Measurements from ENCODE around the gene OR10A7. TPM values are rescaled to one million over a fixed set of nuclear protein-coding genes. Genes with fewer than 3 reads are reported as not detected.
"Not testable (repeated sequence)": the region's sequence is repeated elsewhere in the genome, so short reads cannot be mapped to it uniquely, and the experiment has no call there.

Gene OR10A7
- not detected for polyA plus RNA-seq

- no peak within 1 kb of the TSS for H3K27ac ChIP-seq (ENCODE audit: low read depth, low read length)
- WGBS, 3 donors = 74 to 89% (median 78%) methylated on average over 2 of the region's 2 CpGs
Observed at GRCh38 chr12:55220725-55221124, at the start of gene OR10A7. Gene OR10A7, plus strand, starts transcription at chr12:55221025. Its CDS starts 0 bp downstream, at chr12:55221025.

- WGBS, 3 donors = 75 to 96% (median 91%) methylated on average over 2 of the region's 2 CpGs
Observed at GRCh38 chr12:55171445-55171844, 49.4 kb upstream of the OR10A7 start.

GRCh38 chr12:55171846-55172245, 49.0 kb upstream of the OR10A7 start:
- not testable (repeated sequence) for H3K27ac ChIP-seq (ENCODE audit: low read depth, low read length)
- WGBS, 3 donors = 65 to 75% (median 66%) methylated on average over 2 of the region's 2 CpGs

More at GRCh38 chr12:55171445-55171844, 49.4 kb upstream of the OR10A7 start:
- H3K27ac ChIP-seq (ENCODE audit: low read depth, low read length) = no peak overlapping the region

- 32 to 50% (median 39%) methylated on average over 1 of the region's 1 CpG for WGBS, 3 donors
- no peak overlapping the region for H3K27ac ChIP-seq (ENCODE audit: low read depth, low read length)
Observed at GRCh38 chr12:55172686-55173085, 48.1 kb upstream of the OR10A7 start.

- WGBS, 3 donors = 88 to 89% (median 88%) methylated on average over 2 of the region's 2 CpGs
- no peak overlapping the region for H3K27ac ChIP-seq (ENCODE audit: low read depth, low read length)
Observed at GRCh38 chr12:55173456-55173855, 47.4 kb upstream of the OR10A7 start.

- H3K27ac ChIP-seq (ENCODE audit: low read depth, low read length) = no peak overlapping the region
- 2 to 7% (median 3%) methylated on average over 2 of the region's 2 CpGs for WGBS, 3 donors
Observed at GRCh38 chr12:55188573-55188972, 32.3 kb upstream of the OR10A7 start.

GRCh38 chr12:55188974-55189556, 31.8 kb upstream of the OR10A7 start:
- WGBS, 3 donors = 0 to 2% (median 1%) methylated on average over 4 of the region's 4 CpGs
- no peak overlapping the region for H3K27ac ChIP-seq (ENCODE audit: low read depth, low read length)

- 85 to 91% (median 89%) methylated on average over 3 of the region's 3 CpGs for WGBS, 3 donors
- H3K27ac ChIP-seq (ENCODE audit: low read depth, low read length) = no peak overlapping the region
Observed at GRCh38 chr12:55194382-55194781, 26.4 kb upstream of the OR10A7 start.

GRCh38 chr12:55226523-55226922, 5.7 kb downstream of the OR10A7 start:
- WGBS, 3 donors = 50 to 66% (median 57%) methylated on average over 1 of the region's 1 CpG
- no peak overlapping the region for H3K27ac ChIP-seq (ENCODE audit: low read depth, low read length)

GRCh38 chr12:55227643-55228042, 6.8 kb downstream of the OR10A7 start:
- no peak overlapping the region for H3K27ac ChIP-seq (ENCODE audit: low read depth, low read length)
- 37 to 46% (median 38%) methylated on average over 3 of the region's 3 CpGs for WGBS, 3 donors

- H3K27ac ChIP-seq (ENCODE audit: low read depth, low read length) = no peak within 1 kb of the TSS
- WGBS, 3 donors = 88 to 92% (median 91%) methylated on average over 3 of the region's 3 CpGs
Observed at GRCh38 chr12:55244309-55244708, 23.5 kb downstream of the OR10A7 start, which contains the start of gene OR6C74. Gene OR6C74, plus strand, starts transcription at chr12:55244609. Its CDS starts 2,679 bp downstream, at chr12:55247288.

- 56 to 69% (median 59%) methylated on average over 1 of the region's 1 CpG for WGBS, 3 donors
- no peak overlapping the region for H3K27ac ChIP-seq (ENCODE audit: low read depth, low read length)
Observed at GRCh38 chr12:55246159-55246558, 25.3 kb downstream of the OR10A7 start.

- WGBS, 3 donors = 42 to 58% (median 58%) methylated on average over 3 of the region's 3 CpGs
- no peak overlapping the region for H3K27ac ChIP-seq (ENCODE audit: low read depth, low read length)
Observed at GRCh38 chr12:55250944-55251343, 30.1 kb downstream of the OR10A7 start.

- no peak overlapping the region for H3K27ac ChIP-seq (ENCODE audit: low read depth, low read length)
Observed at GRCh38 chr12:55253281-55253680, 32.5 kb downstream of the OR10A7 start.

GRCh38 chr12:55256831-55257230, 36.0 kb downstream of the OR10A7 start:
- WGBS, 3 donors = 87 to 92% (median 92%) methylated on average over 4 of the region's 4 CpGs
- no peak overlapping the region for H3K27ac ChIP-seq (ENCODE audit: low read depth, low read length)

GRCh38 chr12:55258303-55258702, 37.5 kb downstream of the OR10A7 start:
- no peak overlapping the region for H3K27ac ChIP-seq (ENCODE audit: low read depth, low read length)
- WGBS, 3 donors = 67 to 80% (median 72%) methylated on average over 2 of the region's 2 CpGs

Other genes starting within 250 kb of the OR10A7 start
- under 1 TPM; 0.23 to 0.67 (median 0.37) TPM for gene TESPA1, start 236.3 kb upstream of the OR10A7 start, polyA plus RNA-seq
- not detected for gene NEUROD4, start 201.1 kb upstream of the OR10A7 start, polyA plus RNA-seq
- gene OR9K2, start 94.6 kb upstream of the OR10A7 start, polyA plus RNA-seq = not detected
- gene OR6C74, start 23.6 kb downstream of the OR10A7 start, polyA plus RNA-seq = not detected
- not detected for gene OR6C6, start 75.5 kb downstream of the OR10A7 start, polyA plus RNA-seq
- not detected for gene OR6C1, start 93.3 kb downstream of the OR10A7 start, polyA plus RNA-seq
- gene OR6C3, start 109.7 kb downstream of the OR10A7 start, polyA plus RNA-seq = not detected
- under 1 TPM in 1 of 3 donors, not detected in 2; 0.11 TPM for gene OR6C75, start 141.9 kb downstream of the OR10A7 start, polyA plus RNA-seq
- not detected for gene OR6C65, start 179.5 kb downstream of the OR10A7 start, polyA plus RNA-seq
- gene OR6C76, start 205.2 kb downstream of the OR10A7 start, polyA plus RNA-seq = not detected
- gene OR6C2, start 223.1 kb downstream of the OR10A7 start, polyA plus RNA-seq = not detected
- gene OR6C70, start 249.1 kb downstream of the OR10A7 start, polyA plus RNA-seq = not detected